ENCODE measurements around the gene CTR9.

Gene CTR9

DNA sequence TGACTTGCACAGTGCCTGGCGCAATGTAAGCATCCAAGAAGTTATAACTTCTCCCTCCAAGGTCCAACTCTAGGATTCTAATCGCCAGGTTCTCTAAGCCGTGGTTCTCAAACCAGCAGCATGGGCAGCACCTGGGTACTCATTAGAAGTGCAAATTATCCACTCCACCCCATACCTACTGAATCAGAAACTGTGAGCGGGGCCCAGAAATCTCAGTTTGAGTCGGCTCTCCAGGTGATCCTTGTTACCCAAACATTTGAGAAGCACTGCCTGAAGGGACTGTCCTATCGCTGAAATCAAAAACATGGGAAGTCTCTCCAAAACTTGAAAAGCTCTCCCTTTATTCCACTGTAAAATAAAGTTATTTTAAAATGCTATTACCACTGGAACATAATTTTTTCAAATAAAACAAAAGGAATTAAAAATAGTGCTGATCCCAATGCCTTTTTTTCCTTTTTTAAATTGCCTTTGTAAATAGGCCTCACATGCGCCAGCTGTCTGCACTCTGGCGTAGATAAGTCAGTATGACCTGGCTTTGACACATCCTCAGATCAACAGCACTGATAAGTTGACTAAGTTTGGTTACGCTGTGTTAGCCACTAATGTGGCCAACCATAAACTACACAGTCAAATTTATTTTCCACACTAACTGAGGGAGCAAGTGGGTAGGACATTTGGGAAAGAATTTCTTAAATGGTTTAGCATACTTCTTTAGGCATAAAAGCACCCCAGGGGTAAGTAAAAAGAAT lies 8.4 kb upstream of the CTR9 start:
- no peak overlapping the region for H3K4me3 ChIP-seq (ENCODE audit: low read depth, low read length)

DNA sequence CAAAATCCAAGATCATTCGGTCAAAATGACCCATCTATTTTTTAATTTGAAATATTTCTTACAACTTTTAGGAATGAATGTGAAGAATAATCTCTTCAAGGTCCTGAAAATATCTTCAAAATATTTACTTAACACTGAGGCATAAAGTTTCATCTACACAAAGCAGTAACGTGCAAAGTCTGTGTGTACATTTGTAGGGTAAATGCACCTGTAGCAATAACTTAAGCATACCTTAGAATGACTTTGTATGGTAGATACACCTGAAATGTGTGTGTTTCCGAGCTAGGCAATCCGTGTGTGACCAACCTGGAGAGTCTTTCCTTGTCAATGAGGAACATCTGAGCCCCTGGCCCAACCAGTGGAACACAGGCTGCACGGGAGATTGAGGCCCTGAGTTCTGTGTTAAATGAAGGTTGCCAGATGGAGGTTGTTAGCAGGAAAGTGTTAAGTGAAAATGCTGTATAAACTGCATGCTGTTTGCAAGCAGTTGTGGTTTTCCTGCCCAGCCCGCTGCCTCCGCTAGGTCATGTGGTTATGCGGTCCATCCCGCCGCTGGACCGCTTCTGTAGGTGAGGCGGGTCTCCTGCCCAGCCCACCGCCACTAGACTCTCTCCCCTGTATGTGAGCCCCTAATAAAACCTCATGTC lies 7.6 kb upstream of the CTR9 start:
- no peak overlapping the region for H3K4me3 ChIP-seq (ENCODE audit: low read depth, low read length)

DNA sequence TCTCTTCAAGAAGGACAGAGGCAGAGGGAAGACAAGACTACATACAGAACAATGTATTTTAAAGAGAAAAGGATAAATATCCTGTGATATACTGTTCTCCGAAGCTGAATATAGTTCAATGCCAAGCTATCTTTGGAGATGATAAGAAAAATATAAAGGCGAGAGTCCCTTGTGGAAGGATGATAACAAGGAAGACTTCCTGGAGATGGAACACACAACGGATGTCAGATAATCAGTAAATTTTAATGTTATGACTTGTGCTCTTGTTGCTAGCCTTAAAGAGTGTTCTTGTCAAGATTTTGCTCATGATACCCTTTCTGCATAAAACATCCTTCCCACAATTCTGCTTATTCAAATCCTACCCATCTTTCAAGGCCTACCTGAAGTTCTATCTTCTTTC lies 6.8 kb upstream of the CTR9 start:
- no peak overlapping the region for H3K4me3 ChIP-seq (ENCODE audit: low read depth, low read length)

DNA sequence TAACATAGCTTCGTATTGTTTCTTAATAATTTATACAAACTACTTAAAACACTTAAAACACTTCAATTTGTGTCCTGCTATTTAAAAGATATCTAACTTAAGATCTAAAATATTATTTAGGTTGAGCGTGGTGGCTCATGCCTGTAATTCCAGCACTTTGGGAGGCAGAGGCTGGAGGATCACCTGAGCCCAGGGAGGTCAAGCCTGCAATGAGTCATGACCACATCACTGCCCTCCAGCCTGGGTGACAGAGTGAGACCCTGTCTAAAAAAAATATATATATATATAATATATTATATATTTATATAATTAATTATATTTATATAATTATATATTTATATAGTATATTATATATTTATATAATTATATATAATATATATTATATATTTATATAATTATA lies 4.2 kb upstream of the CTR9 start:
- H3K4me3 ChIP-seq (ENCODE audit: low read depth, low read length), result no peak overlapping the region

DNA sequence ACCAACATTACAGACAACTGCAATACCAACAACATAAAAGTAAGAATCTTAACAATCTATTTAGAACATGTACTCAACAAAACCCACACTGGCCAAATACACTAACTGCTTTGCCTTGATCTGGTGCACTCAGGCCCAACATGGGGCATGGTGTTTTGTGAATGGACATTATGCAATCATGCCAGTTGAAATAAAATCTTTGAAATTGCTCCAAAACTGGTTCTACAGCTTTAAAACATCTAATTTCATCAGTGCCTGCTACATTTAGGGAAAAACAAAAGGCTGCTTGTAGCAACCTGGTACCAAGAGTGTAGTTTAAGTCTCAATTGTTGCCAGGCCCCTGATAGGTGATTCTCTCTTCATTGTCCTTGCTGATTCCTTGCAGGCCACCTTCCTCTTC lies 3.3 kb upstream of the CTR9 start:
- no peak overlapping the region for H3K4me3 ChIP-seq (ENCODE audit: low read depth, low read length)

DNA sequence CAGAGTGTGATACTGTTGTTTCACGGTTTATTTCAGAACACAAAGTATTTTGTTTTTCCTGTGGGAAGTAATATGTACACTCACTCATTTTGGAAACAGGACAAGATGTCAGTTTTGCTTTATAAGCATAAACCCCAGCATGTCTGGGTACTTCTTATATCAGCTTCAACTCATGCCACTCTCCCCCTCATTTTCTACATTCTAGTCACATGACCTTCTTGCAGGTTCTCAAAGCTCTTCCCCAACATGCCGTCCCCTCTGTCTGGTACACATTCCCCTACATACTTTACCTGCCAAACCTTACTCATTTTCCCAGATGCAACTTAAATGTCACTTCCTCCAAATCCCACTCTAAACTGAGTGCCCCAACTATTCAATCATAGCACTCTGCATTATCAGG lies 1.6 kb upstream of the CTR9 start:
- no peak overlapping the region for H3K4me3 ChIP-seq (ENCODE audit: low read depth, low read length)

DNA sequence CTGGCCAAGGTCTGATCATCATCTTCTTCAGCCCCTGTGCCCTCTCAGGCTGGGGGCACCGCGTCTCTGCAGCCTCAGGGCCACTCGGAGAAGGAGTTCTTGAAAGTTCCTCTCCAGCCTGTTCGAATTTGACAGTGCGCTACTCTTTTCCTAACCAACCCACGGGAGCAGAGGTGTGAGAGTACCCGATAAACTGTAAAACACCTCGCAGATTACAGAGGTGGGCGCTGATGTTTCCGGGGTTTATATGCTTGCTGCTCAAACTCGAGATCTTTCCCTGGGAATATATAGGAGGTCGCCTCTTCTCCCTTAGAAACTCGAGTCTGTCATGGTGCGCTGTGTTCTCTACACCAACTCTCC lies 515 bp downstream of the CTR9 start:
- H3K4me3 ChIP-seq (ENCODE audit: low read depth, low read length), result peak overlapping the region; percentile 96

DNA sequence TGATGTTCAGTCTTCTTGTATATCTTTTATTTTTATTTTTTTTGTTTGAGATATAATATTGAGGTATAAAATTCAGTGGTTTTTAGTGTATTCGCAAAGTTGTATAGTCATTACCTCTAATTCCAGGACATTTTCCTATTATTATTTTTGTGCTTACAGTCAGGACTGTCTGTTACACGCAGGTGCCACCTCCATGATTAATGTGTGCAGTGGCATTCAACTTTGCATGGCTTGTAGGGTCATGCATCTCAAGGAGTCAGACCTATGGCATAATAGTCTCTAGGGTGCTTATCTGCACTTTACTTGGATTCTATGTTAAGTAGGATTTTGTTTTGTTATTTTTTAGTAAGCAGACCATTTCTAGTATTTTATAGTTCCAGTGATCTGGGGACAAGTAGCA lies 1.0 kb downstream of the CTR9 start:
- peak overlapping the region; percentile 96 for H3K4me3 ChIP-seq (ENCODE audit: low read depth, low read length)

DNA sequence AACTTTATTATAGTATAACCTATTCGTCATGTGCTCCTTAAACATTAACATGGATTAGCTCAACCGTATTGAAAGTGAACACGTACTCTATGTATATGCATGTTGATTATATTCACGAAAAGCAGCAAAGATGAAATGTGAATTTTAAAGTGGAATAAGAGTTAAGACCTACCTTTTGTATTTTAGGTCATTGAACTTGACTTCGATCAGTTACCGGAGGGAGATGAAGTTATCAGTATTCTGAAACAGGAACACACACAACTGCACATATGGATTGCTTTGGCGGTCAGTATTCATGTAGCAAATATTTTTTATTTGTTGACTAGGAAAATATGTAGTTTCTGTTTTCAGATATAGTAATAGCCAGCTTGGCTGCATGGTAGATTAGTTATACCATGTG lies 1.4 kb downstream of the CTR9 start:
- peak overlapping the region; percentile 96 for H3K4me3 ChIP-seq (ENCODE audit: low read depth, low read length)

DNA sequence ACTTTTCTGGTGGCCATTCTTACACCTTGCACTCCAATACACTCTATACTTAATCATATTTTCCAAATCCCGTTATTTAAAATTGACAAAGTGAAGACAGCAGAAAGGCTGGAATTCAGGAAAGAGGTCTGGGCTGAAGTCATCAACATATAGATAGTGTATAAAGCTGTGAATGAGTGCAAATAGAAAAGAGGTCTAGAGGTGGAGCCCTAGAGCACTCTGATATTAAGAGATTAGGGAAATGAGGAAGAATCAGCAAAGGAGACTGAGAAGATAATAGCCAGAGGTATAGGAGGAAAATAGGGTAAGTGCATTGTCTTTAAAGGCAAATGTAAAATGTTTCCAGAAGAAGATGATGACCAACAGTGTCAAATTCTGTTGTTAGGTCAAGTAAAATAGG lies 7.9 kb downstream of the CTR9 start:
- H3K4me3 ChIP-seq (ENCODE audit: low read depth, low read length), result no peak overlapping the region

DNA sequence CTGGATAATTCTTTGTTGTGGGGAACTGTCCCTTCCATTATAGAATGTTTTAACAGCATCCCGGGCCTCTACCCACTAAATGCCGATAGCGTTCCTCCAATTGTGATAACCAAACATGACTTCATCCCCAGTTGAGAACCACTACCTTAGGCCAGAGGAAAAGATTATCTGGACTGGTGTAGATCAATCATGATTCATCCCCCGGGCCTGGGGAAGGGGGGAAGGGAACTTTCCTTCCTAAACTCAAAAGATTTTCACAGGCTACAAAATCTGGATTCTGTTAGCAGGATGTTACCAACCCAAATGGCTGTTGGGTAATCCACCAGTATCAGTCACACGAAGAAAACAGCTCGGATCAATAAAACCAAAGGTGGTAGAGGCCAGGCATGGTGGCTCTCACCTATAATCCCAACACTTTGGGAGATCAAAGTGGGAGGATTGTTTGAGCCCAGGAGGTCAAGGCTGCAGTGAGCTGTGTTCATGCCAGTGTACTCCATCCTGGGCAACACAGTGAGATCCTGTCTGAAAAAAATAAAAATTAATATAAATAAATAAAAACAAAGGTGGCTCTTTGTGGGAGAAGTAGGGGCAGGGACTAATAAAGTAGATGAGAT lies 10.1 kb downstream of the CTR9 start:
- H3K4me3 ChIP-seq (ENCODE audit: low read depth, low read length), result no peak overlapping the region

DNA sequence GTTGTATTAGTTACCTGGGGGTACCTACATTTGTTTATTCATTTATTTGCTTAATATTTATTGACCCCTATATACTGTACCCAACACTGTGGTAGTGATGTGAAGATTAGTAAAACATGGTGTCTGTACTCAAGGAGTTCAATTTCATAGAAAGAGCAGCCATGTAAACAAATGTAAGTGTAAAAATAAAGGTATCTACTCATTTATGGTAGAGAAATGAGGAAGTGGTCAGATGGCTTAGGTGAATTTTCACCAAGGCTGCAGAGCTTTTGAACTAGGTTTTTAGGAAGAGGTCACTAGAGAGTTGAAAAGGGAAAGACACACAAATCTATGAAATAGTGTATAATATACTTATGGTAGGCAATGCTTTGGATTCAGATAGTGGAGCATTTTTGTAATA lies 11.1 kb downstream of the CTR9 start:
- H3K4me3 ChIP-seq (ENCODE audit: low read depth, low read length), result no peak overlapping the region

DNA sequence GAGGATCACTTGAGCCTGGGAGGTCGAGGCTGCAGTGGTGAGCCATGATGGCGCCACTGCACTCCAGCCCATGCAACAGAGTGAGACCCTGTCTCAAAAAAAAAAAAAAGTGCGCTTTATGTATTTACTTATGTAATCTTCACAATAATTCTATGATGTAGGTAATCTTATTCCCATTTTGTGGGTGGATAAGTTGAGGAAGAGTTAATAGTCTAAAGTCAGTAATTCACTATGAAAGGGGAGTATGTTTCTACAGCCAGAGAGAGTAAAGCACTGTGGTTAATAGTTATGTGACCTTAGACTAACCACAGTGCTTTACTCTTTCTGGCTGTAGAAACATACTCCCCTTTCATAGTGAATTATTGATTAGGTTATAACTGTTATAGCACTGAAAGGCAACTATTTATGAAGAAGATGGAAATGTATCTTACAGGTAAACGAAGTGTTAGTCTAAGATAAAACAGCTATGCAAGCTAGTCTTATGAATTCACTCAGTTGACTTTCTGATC lies 11.9 kb downstream of the CTR9 start:
- H3K4me3 ChIP-seq (ENCODE audit: low read depth, low read length), result no peak overlapping the region

DNA sequence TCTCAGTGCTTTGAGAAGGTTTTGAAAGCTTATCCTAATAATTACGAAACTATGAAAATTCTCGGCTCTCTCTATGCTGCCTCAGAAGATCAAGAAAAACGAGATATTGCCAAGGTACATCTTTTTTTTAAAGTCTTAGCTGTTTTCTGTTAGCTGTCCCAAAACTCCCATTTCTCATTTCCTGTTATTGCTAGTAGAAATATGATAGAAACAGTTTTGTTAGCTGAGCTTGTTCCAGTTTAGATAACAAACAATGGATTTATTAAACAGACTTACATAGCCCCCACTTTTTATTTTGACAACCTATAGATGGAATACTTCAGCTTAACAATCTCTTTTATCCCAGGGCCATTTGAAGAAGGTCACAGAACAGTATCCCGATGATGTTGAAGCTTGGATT lies 12.7 kb downstream of the CTR9 start:
- H3K4me3 ChIP-seq (ENCODE audit: low read depth, low read length), result no peak overlapping the region

DNA sequence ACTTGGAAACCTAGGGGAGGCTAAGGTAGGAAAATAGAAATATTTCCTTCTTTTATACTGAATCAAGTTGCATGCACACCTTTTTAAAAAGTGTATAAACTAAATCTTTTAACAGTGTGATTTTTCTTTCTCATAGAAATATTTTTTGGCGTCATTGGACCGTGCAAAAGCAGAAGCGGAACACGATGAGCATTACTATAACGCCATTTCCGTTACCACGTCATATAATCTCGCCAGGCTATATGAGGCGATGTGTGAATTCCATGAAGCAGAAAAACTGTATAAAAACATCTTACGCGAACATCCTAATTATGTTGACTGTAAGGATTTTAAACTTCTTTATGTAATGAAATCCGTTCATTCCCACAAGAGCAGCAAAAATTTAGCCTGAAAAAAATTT lies 13.4 kb downstream of the CTR9 start:
- no peak overlapping the region for H3K4me3 ChIP-seq (ENCODE audit: low read depth, low read length)

DNA sequence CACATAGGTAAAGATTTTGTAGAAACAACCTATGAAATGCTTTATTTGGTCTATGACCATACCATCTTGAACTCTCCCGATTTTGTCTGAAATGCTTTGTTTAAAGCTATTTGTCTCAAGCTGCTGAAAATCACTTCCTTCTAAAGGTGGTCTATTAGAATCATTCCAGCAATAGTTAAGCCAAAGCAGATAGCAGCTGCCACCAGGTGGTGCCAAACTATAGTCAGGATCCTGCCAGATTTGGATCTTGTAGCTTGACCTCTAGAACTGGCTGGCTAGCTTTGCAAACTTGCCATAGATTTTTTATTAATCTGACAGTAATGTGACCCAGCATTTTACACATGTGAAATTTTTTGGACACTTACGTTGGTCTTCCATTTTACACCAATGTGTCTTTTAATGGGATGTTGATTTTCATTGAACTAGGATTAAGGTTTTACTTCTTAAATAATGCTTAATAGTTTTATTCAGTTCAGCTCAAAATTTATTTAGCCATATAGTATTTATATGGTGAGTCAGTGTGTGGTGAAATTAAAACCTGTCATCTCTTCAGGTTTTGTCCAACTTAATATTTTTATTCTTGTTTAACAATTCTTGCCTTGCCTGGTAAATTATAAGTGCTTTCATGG lies 19.7 kb downstream of the CTR9 start:
- H3K4me3 ChIP-seq (ENCODE audit: low read depth, low read length), result no peak overlapping the region

DNA sequence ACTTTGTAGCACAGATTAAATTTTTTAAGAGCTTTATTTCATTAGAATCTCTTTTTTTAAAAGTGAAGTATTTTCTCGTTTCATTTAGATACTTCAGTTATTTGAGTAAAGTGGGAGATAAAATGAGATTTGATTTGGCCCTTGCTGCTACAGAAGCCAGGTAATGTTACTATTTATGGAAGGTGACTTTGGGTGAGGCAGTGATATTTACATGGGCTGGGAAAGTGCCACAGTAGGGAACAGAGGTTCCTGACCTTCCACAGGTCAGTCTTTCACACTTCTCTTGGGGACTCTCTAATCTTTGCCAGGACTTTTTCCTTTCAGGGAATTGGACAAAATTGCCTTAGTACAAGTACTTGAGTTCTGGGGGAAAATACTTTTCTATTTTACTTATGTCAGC lies 20.4 kb downstream of the CTR9 start:
- H3K4me3 ChIP-seq (ENCODE audit: low read depth, low read length), result no peak overlapping the region

DNA sequence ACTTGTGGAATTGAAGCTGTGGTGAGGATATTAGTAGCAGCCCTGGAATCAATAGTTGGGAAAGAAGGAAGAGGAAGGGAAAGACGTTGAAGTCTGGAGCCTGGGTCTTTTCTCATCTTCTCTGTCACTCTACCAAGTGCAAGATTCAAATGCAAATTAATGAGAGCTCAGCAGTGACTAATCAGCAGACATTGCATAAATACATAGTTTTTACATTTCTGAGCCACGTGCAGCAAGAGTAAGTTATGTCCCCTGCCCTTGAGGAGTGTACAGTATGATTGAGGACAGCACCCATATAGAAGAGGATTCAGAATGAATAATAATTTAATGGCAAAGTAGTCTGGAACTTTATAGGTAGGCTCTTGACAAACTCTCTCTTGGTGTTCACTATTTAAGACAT lies 23.8 kb downstream of the CTR9 start:
- no peak overlapping the region for H3K4me3 ChIP-seq (ENCODE audit: low read depth, low read length)

DNA sequence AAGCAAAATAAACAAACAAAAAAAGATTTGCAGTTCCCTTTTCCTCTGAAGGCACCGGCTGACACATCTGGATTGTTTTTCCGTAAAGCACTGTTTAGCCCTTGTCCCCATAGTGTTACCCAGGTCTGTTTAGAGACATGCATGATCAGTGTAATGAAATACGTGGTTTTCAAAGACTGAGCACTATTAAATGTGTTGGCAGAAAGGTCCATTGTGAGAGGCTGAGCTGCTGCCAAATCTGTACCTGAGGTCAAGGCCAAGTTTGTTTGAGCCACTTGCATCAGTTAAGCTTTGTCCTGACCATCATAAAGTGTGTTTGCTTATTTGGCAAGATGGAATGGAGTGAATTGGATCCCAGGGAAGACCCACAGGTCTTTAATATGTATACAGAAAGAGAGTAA lies 26.3 kb downstream of the CTR9 start:
- H3K4me3 ChIP-seq (ENCODE audit: low read depth, low read length), result no peak overlapping the region

DNA sequence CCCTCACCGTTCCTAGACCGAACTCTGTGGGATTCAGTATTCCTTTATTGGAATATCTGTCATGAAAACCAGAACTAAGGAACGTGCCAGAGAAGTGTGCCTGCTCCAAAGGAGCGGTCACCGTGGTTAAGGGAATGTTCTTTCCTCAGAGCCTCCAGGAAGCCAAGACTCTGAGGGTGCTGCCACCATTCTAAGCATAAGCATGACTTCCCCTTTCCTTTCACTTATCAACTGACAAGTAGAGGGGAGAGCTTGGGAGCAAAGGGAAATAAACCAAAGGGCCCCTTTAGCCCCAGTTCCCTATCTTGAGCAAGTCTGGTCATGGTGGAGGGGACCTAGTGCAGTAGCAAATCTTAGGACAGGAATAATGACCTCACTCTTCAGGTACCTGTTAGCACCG lies 26.8 kb downstream of the CTR9 start:
- H3K4me3 ChIP-seq (ENCODE audit: low read depth, low read length), result no peak overlapping the region

DNA sequence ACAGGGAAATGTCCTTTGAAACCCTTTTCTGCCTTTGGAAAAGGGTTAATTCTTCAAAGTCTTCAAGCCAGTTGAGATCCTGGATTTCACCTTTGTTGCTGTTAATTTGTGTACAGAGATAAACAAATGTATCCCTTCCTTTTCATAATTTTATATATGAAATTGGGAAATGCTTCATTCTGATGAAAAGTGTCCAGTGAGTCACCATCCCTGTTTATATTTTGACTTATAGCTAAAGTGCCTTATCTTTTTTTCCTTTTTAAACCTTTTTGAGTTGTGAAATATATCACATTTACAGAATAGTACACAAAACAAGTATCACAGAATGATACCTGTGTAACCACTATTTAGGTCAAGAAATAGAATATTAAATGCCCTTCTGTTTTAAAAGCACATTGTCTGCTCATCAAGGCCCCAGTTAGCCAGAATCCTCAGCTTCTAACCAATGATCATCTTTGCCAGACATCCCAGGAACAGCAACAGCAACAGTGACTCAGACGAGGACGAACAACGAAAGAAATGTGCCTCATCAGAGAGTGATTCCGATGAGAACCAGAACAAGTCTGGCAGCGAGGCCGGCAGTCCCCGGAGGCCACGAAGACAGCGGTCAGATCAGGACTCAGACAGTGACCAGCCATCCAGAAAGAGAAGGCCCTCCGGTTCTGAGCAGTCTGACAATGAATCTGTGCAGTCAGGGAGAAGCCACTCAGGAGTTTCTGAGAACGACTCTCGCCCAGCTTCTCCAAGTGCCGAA lies 27.3 kb downstream of the CTR9 start:
- no peak overlapping the region for H3K4me3 ChIP-seq (ENCODE audit: low read depth, low read length)
